ENCODE measurements around the gene HEXIM2. TPM values are rescaled to one million over a fixed set of nuclear protein-coding genes. Genes with fewer than 3 reads are reported as not detected.

The HEXIM2 gene
- polyA plus RNA-seq, 1 of the 3 experiments (the other 2 are of a cell fraction) = 9.3 TPM

DNA sequence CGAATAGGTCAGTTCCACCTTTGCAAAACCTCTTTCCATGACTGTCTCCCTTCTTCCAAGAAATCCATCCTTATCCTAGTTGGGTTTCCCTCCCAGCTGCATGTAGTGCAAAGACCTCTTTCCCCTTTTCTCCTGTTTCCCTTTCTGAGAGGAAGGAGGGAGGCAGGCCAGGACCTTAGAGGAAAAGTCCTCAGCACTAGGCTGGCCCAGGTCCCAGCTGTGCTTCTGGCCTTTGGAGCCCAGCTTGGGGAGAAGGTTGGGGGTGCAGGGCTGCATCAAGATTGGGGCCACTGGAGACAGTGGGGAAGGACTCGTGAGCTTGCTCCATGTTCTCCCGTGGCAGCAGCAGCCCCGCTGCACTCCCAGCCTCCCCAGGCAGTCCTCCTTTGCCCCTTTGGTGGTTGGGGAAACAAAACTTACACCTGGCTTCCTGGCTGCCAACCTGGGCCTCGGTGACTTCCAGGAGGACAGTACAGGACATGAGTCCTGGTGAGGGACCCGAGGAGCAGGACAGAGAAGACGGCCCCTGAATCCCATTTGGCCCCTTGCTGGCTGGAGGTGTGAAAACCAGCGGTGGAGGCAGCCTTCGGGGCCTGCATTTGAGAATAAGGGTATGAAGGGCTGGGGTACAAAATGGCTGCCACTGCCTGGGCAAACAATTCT is 481 bp downstream of the HEXIM2 start:
- no peaks in the 10 kb centered on the region for H3K9me2 ChIP-seq
- H3K4me3 ChIP-seq (ENCODE audit: low read depth in 2 of 2, low read length in 1 of 2) = peak overlapping the region; percentile 44 to 51
- H3K4me2 ChIP-seq = peak overlapping the region; percentile 91
- WGBS (ENCODE audit: low lambda C conversion rate) = 59% methylated on average over 9 of the region's 9 CpGs
- H3K9me3 ChIP-seq = no peaks in the 10 kb centered on the region
- ChIA-PET CTCF (interaction anchor here (0.8 to 9.7 kb wide), 10 partner anchors 8 to 70 kb away, joined by 3 to 114 read pairs (median 4); partner anchors contain the start of genes ACBD4, HEXIM1 and PLCD3), POLR2A (interaction anchor here (1.0 to 4.7 kb wide), 6 partner anchors 10 to 206 kb away, joined by 3 to 210 read pairs (median 9); partner anchors contain the start of gene HEXIM1)
- H2AFZ ChIP-seq (ENCODE audit: low read depth) = peak overlapping the region; percentile 39; the same call in 1 of the 2 replicates
- no peaks in the 10 kb centered on the region for H4K20me1 ChIP-seq (ENCODE audit: insufficient read depth)
- no peak for DNase-seq
- no peak for TF ChIP-seq EP300 (IDR thresholded peaks at IDR 0.05; ENCODE audit: borderline replicate concordance in 1 of 2, low read depth in 1 of 2, low read length in 1 of 2)
- TF ChIP-seq, protein P1, sequence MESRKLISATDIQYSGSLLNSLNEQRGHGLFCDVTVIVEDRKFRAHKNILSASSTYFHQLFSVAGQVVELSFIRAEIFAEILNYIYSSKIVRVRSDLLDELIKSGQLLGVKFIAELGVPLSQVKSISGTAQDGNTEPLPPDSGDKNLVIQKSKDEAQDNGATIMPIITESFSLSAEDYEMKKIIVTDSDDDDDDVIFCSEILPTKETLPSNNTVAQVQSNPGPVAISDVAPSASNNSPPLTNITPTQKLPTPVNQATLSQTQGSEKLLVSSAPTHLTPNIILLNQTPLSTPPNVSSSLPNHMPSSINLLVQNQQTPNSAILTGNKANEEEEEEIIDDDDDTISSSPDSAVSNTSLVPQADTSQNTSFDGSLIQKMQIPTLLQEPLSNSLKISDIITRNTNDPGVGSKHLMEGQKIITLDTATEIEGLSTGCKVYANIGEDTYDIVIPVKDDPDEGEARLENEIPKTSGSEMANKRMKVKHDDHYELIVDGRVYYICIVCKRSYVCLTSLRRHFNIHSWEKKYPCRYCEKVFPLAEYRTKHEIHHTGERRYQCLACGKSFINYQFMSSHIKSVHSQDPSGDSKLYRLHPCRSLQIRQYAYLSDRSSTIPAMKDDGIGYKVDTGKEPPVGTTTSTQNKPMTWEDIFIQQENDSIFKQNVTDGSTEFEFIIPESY (IDR thresholded peaks at IDR 0.05; ENCODE audit: borderline replicate concordance, low read depth) = no peak
- no peak for TF ChIP-seq NRF1 (IDR thresholded peaks at IDR 0.05; ENCODE audit: low read depth, low read length)
- TF ChIP-seq EZH2phosphoT487 (IDR thresholded peaks at IDR 0.05; ENCODE audit: borderline replicate concordance, low read depth) = no peak
- TF ChIP-seq CHD2 (IDR thresholded peaks at IDR 0.05; ENCODE audit: low read length, partially characterized antibody) = no peak
- TF ChIP-seq, protein P2, sequence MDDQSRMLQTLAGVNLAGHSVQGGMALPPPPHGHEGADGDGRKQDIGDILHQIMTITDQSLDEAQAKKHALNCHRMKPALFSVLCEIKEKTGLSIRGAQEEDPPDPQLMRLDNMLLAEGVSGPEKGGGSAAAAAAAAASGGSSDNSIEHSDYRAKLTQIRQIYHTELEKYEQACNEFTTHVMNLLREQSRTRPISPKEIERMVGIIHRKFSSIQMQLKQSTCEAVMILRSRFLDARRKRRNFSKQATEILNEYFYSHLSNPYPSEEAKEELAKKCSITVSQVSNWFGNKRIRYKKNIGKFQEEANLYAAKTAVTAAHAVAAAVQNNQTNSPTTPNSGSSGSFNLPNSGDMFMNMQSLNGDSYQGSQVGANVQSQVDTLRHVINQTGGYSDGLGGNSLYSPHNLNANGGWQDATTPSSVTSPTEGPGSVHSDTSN (IDR thresholded peaks at IDR 0.05) = no peak
- TF ChIP-seq FOXJ3 (CRISPR knock-in tag; IDR thresholded peaks at IDR 0.05) = no peak
- TF ChIP-seq, protein P3, sequence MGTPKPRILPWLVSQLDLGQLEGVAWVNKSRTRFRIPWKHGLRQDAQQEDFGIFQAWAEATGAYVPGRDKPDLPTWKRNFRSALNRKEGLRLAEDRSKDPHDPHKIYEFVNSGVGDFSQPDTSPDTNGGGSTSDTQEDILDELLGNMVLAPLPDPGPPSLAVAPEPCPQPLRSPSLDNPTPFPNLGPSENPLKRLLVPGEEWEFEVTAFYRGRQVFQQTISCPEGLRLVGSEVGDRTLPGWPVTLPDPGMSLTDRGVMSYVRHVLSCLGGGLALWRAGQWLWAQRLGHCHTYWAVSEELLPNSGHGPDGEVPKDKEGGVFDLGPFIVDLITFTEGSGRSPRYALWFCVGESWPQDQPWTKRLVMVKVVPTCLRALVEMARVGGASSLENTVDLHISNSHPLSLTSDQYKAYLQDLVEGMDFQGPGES (IDR thresholded peaks at IDR 0.05; ENCODE audit: low read depth, low read length) = no peak
- TF ChIP-seq GATA2 (CRISPR knock-in tag; IDR thresholded peaks at IDR 0.05) = no peak
- TF ChIP-seq RCOR1 (IDR thresholded peaks at IDR 0.05; ENCODE audit: low read length) = no peak
- TF ChIP-seq, protein P4, sequence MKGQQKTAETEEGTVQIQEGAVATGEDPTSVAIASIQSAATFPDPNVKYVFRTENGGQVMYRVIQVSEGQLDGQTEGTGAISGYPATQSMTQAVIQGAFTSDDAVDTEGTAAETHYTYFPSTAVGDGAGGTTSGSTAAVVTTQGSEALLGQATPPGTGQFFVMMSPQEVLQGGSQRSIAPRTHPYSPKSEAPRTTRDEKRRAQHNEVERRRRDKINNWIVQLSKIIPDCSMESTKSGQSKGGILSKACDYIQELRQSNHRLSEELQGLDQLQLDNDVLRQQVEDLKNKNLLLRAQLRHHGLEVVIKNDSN (IDR thresholded peaks at IDR 0.05; ENCODE audit: borderline replicate concordance, low read depth) = no peak
- no peak for TF ChIP-seq TCF12 (IDR thresholded peaks at IDR 0.05)
- H3F3A ChIP-seq (replicated peaks; ENCODE audit: insufficient read depth) = peaks cover 15% of the 10 kb centered on the region
- peak overlapping the region; percentile 39 to 80; a peak in 3 of 4 replicates for H3K27ac ChIP-seq (ENCODE audit: low read depth in 2 of 2, low read length in 1 of 2)
- H3K36me3 ChIP-seq (replicated peaks in 1 of 2; ENCODE audit: control insufficient read depth in 1 of 2, insufficient read depth in 2 of 2, low read length in 1 of 2) = peaks cover 0 to 9% of the 10 kb centered on the region in 2 experiments
- peaks cover 6 to 18% of the 10 kb centered on the region in 2 experiments; a peak in 2 of 4 replicates for H3K4me1 ChIP-seq (ENCODE audit: control insufficient read depth in 1 of 2, insufficient read depth in 2 of 2, low read depth in 1 of 2, low read length in 1 of 2)
- peak overlapping the region; percentile 55 for H3K9ac ChIP-seq
- H3K79me2 ChIP-seq (ENCODE audit: insufficient read depth) = peaks cover 47% of the 10 kb centered on the region
- no peaks in the 10 kb centered on the region for H3K27me3 ChIP-seq (ENCODE audit: insufficient read depth)
